Stomach (tissue), 4 donors: ENCODE measurements around the gene SLC6A17.

Experiments used
- CTCF ChIP-seq, 7 experiments: fragments of 450-650 bp in 4 of 7; fragments of 200-600 bp in 3 of 7; sonication (generic) in 3 of 7; IDR thresholded peaks; one replicate each; pipeline ENCODE4 v1.5.1; 2016 to 2019; ENCODE audit warnings: antibody characterized with exemption in 7 of 7, control low read depth in 2 of 7, mild to moderate bottlenecking in 1 of 7
- EP300 ChIP-seq: sonication (generic); formaldehyde crosslinking; IDR thresholded peaks from one replicate; pipeline ENCODE4 v1.6.1; 2017; ENCODE audit warnings: antibody characterized with exemption
- POLR2A ChIP-seq, 4 donors: fragments of 450-650 bp; IDR thresholded peaks; one replicate each; pipeline ENCODE4 v1.6.1; 2016; ENCODE audit warnings: antibody characterized with exemption in 4 of 4, control low read depth in 2 of 4, mild to moderate bottlenecking in 1 of 4, moderate library complexity in 1 of 4

- no peak for TF ChIP-seq CTCF (IDR thresholded peaks at IDR 0.05)
- no peak for TF ChIP-seq POLR2A (IDR thresholded peaks at IDR 0.05)
- no peak for TF ChIP-seq EP300
Measured at GRCh38 chr1:110114784-110115183, 35.5 kb upstream of the SLC6A17 start.
